Motor neuron (in vitro differentiated cells): ENCODE measurements around the gene CCDC106. TPM values are rescaled to one million over a fixed set of nuclear protein-coding genes. Genes with fewer than 3 reads are reported as not detected.

Source experiments
- ATAC-seq, 8 experiments: fragments of 200-7000 bp; cut with Tn5 transposase; replicated peaks in 6 of 8; 2 replicates each; pipeline ENCODE4 v1.8.0; 2021; ENCODE audit warnings: mild to moderate bottlenecking in 8 of 8, moderate library complexity in 8 of 8
- H3K27ac ChIP-seq, 2 donors: fragments of 250-450 bp; sonication (Bioruptor Pico); 2 replicates each; pipeline ENCODE4 v1.9.0; 2021; ENCODE audit warnings: antibody characterized with exemption in 2 of 2, mild to moderate bottlenecking in 2 of 2, moderate library complexity in 1 of 2
- H3K4me1 ChIP-seq, 2 donors: fragments of 250-450 bp; sonication (Bioruptor Pico); replicated peaks in 1 of 2; 2 replicates each; pipeline ENCODE4 v1.6.1; 2021; ENCODE audit warnings: antibody characterized with exemption in 2 of 2, mild to moderate bottlenecking in 2 of 2, moderate library complexity in 1 of 2
- H3K4me3 ChIP-seq, 5 donors: fragments of 250-450 bp; sonication (Bioruptor Pico); 2 replicates each; pipeline ENCODE4 v1.9.0; 2021; ENCODE audit warnings: antibody characterized with exemption in 5 of 5, mild to moderate bottlenecking in 5 of 5, moderate library complexity in 4 of 5
- WGBS, 10 experiments: fragments of 450-650 bp; shearing (Covaris generic); methylation state at CpG; one replicate each; pipeline ENCODE4 v1.0.0; 2022; 5-methylcytosine and 5-hydroxymethylcytosine counted together
- in situ Hi-C, 9 experiments: fragments of 400-800 bp; cut with MboI; loops; one replicate each; pipeline ENCODE4 v1.15.0; 2021; ENCODE audit warnings: low sequenced_read_pairs in 9 of 9, low pct_unique_long_range_greater_than_20kb in 2 of 9; ENCODE audit not compliant: unreplicated experiment in 9 of 9
- total RNA-seq, 8 experiments: library from RNA; unstranded; fragments of 300-600 nt; gene quantifications; 2 replicates each; pipeline versions ENCODE4 v1.2.3 to v1.2.4, GENCODE V29; 2022

CCDC106 gene
- total RNA-seq, 8 experiments from 2014 or later, result 9.8 to 23.6 (median 13.6) TPM

DNA sequence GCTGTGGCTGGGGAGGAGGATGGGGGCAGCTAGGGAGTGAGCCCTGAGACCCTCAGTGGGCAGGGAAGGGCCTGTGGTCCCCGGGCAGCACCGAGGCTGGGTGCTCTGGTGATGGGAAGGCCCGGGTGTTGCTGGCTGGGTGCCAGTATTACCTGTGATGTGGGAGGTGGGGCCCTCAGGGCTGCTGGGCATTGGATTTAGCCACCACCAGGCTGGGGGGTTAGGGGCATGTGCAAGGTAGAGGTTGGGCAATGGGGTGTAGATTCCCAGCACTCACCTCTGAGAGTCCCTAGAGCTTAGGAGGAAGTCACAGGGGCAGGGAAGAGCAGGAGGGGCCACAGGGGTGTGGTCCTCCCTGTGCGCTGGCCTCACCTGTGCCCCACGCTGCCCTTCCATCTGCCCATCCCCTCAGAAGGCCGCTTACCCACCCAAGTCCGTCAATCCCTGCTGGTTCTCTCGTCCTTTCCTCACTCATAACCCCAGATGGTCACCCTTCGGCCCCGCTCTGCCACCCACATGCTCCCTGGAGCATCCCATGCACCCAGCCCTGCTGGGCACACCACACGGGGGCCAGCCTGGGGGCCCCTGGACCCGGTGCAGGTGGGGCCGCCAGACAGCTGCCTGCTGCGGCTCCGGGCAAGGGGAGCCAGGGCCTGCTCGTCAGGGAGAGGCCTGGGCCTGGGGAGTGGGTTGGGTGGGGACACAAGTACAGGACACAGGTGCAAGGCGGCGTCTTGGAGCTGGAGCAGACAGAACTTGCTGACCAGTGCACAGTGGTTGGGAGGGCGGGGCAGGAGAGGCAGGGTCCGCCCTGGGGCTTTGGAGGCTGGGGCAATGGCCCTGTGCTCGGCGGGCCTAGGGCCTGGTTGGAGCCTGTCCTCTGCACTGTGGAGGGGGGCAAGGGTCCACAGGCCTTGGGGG lies 39.5 kb downstream of the CCDC106 start:
- no peak for ATAC-seq
- in situ Hi-C loops, result no loop called here
- H3K4me3 ChIP-seq, result no peak overlapping the region
- WGBS, 10 experiments, result 87 to 92% methylated on average over 2 to 3 of the region's 22 CpGs; no CpG with 5 or more reads in 8 of the 10 experiments
- peaks cover 7 to 8% of the 10 kb centered on the region in 2 donors for H3K4me1 ChIP-seq
- peak overlapping the region in 1 of 2 donors; percentile 53 for H3K27ac ChIP-seq

GRCh38 chr19:55688422-55689218 lies 40.6 kb downstream of the CCDC106 start:
- ATAC-seq, result peak; percentile 77 to 95 (median 91)
- in situ Hi-C loops, result no loop called here

DNA sequence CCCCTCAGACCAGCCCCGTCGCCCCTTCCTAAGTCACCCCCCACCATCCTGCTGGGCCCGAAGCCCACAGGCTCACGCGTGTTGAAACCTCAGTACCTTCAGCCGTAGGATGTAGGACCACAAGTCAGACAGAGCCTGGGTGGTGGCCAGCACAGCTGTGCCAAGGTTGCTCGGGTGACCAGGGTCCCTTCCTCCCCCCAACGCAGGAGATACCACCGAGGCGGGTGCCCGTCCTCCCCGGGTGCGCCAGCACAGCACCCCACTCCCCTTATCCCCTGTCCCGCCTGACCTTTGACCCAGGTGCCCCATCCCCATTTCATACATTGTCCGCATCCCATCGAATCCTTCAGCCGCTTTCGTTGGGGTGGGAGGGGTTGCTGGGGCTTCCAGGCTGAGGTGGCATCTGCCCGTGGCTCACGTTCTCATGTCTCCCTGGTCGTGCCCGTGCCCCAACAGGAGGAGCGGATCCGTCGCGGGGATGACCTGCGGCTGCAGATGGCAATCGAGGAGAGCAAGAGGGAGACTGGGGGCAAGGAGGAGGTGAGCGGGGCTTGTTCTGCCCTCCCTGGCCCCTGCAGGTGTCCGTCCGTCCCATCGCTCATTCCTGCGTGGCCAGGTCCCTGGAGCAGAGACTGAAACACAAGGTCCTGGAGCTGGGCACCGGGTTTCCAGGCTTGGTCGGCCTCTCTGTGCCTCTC lies 41.5 kb downstream of the CCDC106 start:
- in situ Hi-C loops, result no loop called here
- Histone ChIP-seq H3K4me1 (peaks cover 7 to 8% of the 10 kb centered on the region in 2 donors), H3K4me3 (no peak overlapping the region), H3K27ac (peak overlapping the region; percentile 51 to 70)
- 84 to 100% (median 100%) methylated on average over 1 to 11 of the region's 35 CpGs; no CpG with 5 or more reads in 5 of the 10 experiments for WGBS, 10 experiments
- ATAC-seq, result no peak

More at GRCh38 chr19:55688422-55689218, 40.6 kb downstream of the CCDC106 start:
- no CpG with 5 or more reads among the region's 27 CpGs for WGBS, 10 experiments
- Histone ChIP-seq H3K4me1 (peaks cover 7 to 8% of the 10 kb centered on the region in 2 donors), H3K27ac (peak overlapping the region; percentile 51 to 70), H3K4me3 (no peak overlapping the region)

DNA sequence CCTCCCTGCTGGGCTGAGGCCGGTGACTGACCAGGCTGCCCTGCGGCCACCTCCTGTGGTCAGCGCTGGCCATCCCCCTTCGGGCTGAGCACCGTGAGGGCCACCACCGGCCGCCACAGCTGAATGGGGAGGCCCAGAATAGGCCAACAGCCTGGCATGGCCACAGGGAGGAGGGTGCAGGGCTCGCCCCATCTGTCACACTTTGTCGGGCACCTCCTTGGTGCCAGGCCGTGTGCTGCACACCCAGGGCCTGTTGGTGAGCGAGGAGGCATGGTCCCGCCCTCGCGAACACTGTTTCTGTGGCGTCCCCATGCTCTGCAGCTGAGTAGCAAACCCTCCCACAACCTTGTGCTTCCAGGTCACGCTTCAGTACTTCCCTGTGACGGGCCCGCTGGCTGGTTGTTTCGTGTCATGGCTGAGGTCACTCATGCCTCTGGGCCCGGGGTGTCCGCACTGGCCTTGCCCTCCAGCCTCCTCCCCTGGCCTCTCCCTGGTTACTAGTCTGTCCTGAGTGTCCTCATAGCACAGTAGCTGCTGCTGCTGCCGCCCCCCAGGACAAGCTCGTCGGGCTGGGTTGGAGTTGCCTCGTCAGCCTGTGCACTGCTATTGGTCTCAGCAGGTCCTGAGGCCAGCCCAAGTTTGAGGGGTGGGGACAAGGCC lies 42.2 kb downstream of the CCDC106 start:
- H3K4me3 ChIP-seq, result no peak overlapping the region
- WGBS, 10 experiments, result 85 to 94% (median 93%) methylated on average over 4 to 14 of the region's 25 CpGs; no CpG with 5 or more reads in 7 of the 10 experiments
- H3K27ac ChIP-seq, result no peak overlapping the region
- in situ Hi-C loops, result no loop called here
- H3K4me1 ChIP-seq, result peaks cover 7 to 8% of the 10 kb centered on the region in 2 donors
- ATAC-seq, result no peak

DNA sequence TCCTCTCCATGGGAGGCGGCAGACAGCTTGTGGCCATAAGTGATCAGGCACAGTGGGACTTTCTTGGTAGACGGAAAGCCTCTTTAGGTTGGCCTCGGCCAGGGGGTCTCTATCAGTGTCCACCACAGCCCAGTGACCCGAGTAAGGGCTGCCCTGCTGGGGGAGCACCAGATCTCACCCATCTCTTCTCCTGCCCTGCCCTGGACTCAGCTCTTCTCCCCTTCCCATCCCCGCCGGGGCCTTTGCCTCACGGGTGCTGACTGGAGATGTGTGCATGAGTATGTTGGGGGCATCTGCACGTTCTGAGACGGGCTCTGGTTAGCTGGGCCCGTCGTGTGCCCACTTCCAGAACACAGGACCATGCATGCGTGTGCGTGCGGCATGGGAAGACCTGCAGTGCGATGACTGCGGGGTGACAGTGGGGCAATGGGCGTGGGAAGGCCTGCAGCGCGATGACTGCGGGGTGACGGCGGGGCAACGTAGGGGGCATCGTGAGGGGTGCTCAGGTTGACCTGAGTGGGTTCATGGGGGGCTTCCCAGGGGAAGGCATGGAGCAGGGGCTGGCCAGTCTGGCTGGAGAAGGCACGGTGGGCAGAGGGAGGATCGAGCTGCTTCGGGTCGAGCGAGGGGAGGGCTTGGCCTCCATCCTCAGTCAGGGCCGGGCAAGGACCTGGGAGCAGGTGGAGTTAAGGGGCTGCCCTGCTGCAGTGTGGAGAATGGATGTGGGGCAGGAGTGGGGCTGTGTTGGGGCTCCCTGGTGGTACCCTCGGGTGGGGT lies 42.9 kb downstream of the CCDC106 start:
- Histone ChIP-seq H3K4me1 (peaks cover 7 to 8% of the 10 kb centered on the region in 2 donors), H3K27ac (no peak overlapping the region), H3K4me3 (no peak overlapping the region)
- no peak for ATAC-seq
- in situ Hi-C loops, result no loop called here
- 92 to 100% (median 94%) methylated on average over 1 to 5 of the region's 31 CpGs; no CpG with 5 or more reads in 7 of the 10 experiments for WGBS, 10 experiments

GRCh38 chr19:55691561-55692481 lies 43.8 kb downstream of the CCDC106 start:
- WGBS, 10 experiments, result 100% methylated on average over 3 of the region's 31 CpGs; no CpG with 5 or more reads in 9 of the 10 experiments
- in situ Hi-C loops, result no loop called here
- peaks cover 7 to 8% of the 10 kb centered on the region in 2 donors for H3K4me1 ChIP-seq
- ATAC-seq, result no peak
- H3K4me3 ChIP-seq, result no peak overlapping the region
- no peak overlapping the region for H3K27ac ChIP-seq

DNA sequence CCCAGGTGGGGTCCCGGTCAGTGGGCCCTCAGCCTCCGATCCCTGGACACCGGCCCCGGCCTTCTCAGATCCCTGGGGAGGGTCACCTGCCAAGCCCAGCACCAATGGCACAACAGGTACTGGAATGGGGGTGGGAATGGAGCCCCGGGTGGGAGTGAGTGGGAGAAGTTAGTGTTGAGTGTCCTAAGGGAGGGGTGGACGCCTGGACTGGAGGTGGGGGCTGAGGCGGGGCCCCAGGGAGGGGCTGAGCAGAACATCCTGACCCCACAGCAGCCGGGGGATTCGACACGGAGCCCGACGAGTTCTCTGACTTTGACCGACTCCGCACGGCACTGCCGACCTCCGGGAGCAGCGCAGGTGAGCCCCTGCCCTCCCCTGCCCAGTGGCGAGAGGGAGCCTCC lies 44.7 kb downstream of the CCDC106 start:
- H3K4me3 ChIP-seq, result no peak overlapping the region
- in situ Hi-C loops, result no loop called here
- H3K4me1 ChIP-seq, result peaks cover 7 to 8% of the 10 kb centered on the region in 2 donors
- 100% methylated on average over 1 of the region's 19 CpGs; no CpG with 5 or more reads in 8 of the 10 experiments for WGBS, 10 experiments
- ATAC-seq, result no peak
- no peak overlapping the region for H3K27ac ChIP-seq

DNA sequence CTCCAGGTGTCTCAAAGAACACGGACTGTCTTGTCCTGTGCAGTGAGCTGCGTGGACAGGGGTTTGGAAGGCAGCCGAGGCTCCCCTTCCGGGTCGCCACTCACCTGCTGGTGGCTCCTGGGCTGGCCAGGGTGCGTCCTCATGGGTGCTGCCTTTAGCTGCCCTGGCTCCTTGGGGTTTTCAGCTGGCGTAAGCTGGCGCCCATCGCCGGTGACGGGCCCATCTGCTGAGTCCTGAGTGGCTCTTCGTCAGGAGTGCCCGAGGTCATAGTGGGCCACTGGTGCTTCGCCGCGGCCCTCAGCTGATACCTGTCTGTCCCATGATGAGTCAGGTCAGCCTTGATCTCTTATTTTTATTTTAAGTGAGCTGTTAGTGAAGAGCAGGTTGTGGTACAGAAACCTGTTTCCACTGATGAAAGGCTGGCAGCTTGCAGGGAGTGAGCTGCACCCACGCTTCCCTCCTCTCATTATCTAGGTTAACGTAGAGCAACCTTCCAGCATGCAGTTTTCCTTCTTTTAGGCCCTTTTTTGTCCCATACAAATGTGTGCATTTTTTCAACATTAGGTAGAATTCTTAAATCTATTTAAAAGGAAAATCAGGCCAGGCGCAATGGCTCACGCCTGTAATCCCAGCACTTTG lies 45.4 kb downstream of the CCDC106 start:
- H3K4me3 ChIP-seq, result no peak overlapping the region
- in situ Hi-C loops, result no loop called here
- ATAC-seq, result no peak
- WGBS, 10 experiments, result 80 to 100% (median 97%) methylated on average over 1 to 7 of the region's 20 CpGs; no CpG with 5 or more reads in 2 of the 10 experiments
- H3K27ac ChIP-seq, result no peak overlapping the region
- peaks cover 0 to 5% of the 10 kb centered on the region in 2 donors for H3K4me1 ChIP-seq

DNA sequence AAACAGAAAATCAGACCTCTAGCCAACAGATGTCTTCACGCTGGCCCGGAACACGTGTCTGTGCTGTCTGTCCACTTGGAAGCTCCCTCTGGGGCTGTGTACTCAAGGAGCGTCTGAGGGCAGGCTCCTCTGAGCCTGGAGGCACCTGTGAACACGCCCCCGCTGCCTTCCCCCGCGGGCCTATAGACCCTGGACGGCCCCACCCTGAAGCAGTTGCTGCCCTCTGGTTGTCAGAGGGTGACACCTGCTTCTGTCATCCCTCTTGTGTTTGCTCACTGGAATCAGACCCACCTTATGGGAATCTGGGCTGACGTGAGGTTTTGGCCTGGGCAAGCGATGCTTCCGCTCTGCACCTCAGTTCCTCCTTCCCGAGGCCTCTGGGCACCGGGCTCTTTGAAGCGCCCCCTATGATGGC lies 46.2 kb downstream of the CCDC106 start:
- no peak overlapping the region for H3K4me3 ChIP-seq
- 82 to 100% (median 93%) methylated on average over 1 to 5 of the region's 15 CpGs; no CpG with 5 or more reads in 5 of the 10 experiments for WGBS, 10 experiments
- no peak overlapping the region for H3K27ac ChIP-seq
- in situ Hi-C loops, result no loop called here
- no peaks in the 10 kb centered on the region for H3K4me1 ChIP-seq
- ATAC-seq, result peak in 1 of 8 experiments; percentile 8

DNA sequence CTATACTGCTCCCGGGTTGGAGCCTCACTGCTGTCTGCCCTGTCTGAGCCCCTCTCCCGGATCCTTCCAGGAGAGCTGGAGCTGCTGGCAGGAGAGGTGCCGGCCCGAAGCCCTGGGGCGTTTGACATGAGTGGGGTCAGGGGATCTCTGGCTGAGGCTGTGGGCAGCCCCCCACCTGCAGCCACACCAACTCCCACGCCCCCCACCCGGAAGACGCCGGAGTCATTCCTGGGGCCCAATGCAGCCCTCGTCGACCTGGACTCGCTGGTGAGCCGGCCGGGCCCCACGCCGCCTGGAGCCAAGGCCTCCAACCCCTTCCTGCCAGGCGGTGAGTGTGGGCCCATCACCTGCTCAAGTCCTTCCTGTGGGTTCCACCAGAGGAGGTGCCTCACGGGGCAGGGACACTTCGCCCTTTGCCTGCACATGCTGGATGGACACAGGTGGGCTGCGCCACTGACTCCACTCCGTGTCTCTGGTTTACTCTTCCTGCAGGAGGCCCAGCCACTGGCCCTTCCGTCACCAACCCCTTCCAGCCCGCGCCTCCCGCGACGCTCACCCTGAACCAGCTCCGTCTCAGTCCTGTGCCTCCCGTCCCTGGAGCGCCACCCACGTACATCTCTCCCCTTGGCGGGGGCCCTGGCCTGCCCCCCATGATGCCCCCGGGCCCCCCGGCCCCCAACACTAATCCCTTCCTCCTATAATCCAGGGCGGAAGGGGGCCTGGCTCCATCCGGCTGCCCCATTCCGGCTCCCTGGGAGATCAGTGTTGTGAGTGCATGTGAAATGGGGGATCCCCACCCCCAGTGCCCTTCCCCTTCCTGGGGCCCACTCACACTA lies 46.9 kb downstream of the CCDC106 start:
- H3K4me1 ChIP-seq, result no peaks in the 10 kb centered on the region
- in situ Hi-C loops, result no loop called here
- H3K27ac ChIP-seq, result no peak overlapping the region
- no peak overlapping the region for H3K4me3 ChIP-seq
- WGBS, 10 experiments, result 93% methylated on average over 3 of the region's 37 CpGs; no CpG with 5 or more reads in 9 of the 10 experiments
- peak in 1 of 8 experiments; percentile 11 for ATAC-seq
